Uterus (tissue), 4 donors: Measurements from ENCODE around the gene ATXN7L1. TPM values are rescaled to one million over a fixed set of nuclear protein-coding genes. Genes with fewer than 3 reads are reported as not detected.
A peak's percentile ranks its signal among the peaks of the same experiment; 100 is the strongest.

Experiments used
- DNase-seq, 2 donors: peaks; one replicate each; pipeline ENCODE4 v3.0.0-alpha.2; 2019 to 2020
- H3K27ac ChIP-seq, 2 donors: fragments of 200-600 bp; sonication (generic); 1 replicate in 1 of 2; 2 replicates in 1 of 2; pipeline ENCODE4 v1.5.1; 2016 to 2018
- H3K27me3 ChIP-seq, 2 donors: fragments of 200-600 bp; sonication (generic); one replicate each; pipeline ENCODE4 v1.5.1; 2018 to 2019; ENCODE audit warnings: control low read depth in 1 of 2
- H3K36me3 ChIP-seq, 2 donors: fragments of 200-600 bp; sonication (generic); one replicate each; pipeline ENCODE4 v1.5.1; 2019; ENCODE audit warnings: control low read depth in 1 of 2
- H3K4me1 ChIP-seq, 2 donors: fragments of 200-600 bp; sonication (generic); one replicate each; pipeline ENCODE4 v1.5.1; 2018 to 2019; ENCODE audit warnings: control low read depth in 1 of 2
- H3K4me3 ChIP-seq, 2 donors: fragments of 200-600 bp; sonication (generic); 1 replicate in 1 of 2; 2 replicates in 1 of 2; pipeline ENCODE4 v1.5.1; 2018 to 2019; ENCODE audit warnings: mild to moderate bottlenecking in 1 of 2
- H3K9me3 ChIP-seq, 2 donors: fragments of 200-600 bp; sonication (generic); one replicate each; pipeline ENCODE4 v1.5.1; 2019; ENCODE audit warnings: control low read depth in 1 of 2
- POLR2A ChIP-seq, 2 donors: fragments of 450-650 bp; IDR thresholded peaks; one replicate each; pipeline ENCODE4 v1.6.1; 2016; ENCODE audit warnings: antibody characterized with exemption in 2 of 2, mild to moderate bottlenecking in 1 of 2, moderate library complexity in 1 of 2
- intact Hi-C: fragments of 100-400 bp; cut with DNase I; formaldehyde crosslinking; loops from one replicate; pipeline ENCODE4 v1.15.1; 2023; ENCODE audit warnings: low total_unique reads
- total RNA-seq, 4 donors: library from RNA; depleted of rRNA in 3 of 4; stranded (reverse); fragments of >200 nt in 3 of 4; gene quantifications; one replicate each; pipeline versions ENCODE4 v1.1.0 to v1.2.4, GENCODE V29; 2014 to 2023
- TF ChIP-seq, protein P1 (sequence below), 4 experiments: fragments of 200-600 bp in 2 of 4; fragments of 450-650 bp in 2 of 4; sonication (generic) in 2 of 4; IDR thresholded peaks; one replicate each; pipeline ENCODE4 v1.5.1; 2016 to 2019; ENCODE audit warnings: antibody characterized with exemption in 4 of 4, mild to moderate bottlenecking in 2 of 4, moderate library complexity in 1 of 4
- donor health status: DM: yes; HTN: yes; CAD: no.

Gene ATXN7L1
- total RNA-seq, 4 donors from 2014 or later: 4.4 to 22.4 (median 11.0) TPM

DNA sequence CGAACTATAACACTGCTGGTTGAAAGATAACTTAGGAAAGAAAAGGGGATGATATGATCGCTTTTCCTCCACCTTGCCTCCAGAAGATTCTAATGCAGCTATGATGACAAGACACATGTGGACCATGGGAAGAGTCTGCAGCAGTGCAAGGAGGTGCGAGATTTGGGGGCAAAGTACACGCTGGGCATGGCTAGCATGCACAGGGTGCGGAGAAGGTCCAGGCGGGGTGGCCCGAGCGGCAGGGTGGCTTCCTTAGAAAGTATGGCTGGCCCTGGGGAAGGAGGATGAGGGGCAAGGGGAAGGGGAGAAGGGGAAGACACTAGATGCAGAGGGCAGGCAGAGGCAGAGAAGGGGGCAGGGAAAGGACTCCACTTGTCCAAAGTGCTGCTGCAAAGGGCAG is 15.6 kb downstream of the ATXN7L1 start:
- intact Hi-C loops: no loop called here
- TF ChIP-seq POLR2A (IDR thresholded peaks at IDR 0.05): no peak
- TF ChIP-seq, protein P1, sequence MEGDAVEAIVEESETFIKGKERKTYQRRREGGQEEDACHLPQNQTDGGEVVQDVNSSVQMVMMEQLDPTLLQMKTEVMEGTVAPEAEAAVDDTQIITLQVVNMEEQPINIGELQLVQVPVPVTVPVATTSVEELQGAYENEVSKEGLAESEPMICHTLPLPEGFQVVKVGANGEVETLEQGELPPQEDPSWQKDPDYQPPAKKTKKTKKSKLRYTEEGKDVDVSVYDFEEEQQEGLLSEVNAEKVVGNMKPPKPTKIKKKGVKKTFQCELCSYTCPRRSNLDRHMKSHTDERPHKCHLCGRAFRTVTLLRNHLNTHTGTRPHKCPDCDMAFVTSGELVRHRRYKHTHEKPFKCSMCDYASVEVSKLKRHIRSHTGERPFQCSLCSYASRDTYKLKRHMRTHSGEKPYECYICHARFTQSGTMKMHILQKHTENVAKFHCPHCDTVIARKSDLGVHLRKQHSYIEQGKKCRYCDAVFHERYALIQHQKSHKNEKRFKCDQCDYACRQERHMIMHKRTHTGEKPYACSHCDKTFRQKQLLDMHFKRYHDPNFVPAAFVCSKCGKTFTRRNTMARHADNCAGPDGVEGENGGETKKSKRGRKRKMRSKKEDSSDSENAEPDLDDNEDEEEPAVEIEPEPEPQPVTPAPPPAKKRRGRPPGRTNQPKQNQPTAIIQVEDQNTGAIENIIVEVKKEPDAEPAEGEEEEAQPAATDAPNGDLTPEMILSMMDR (IDR thresholded peaks at IDR 0.05): no peak
- no peak overlapping the region for H3K27ac ChIP-seq

DNA sequence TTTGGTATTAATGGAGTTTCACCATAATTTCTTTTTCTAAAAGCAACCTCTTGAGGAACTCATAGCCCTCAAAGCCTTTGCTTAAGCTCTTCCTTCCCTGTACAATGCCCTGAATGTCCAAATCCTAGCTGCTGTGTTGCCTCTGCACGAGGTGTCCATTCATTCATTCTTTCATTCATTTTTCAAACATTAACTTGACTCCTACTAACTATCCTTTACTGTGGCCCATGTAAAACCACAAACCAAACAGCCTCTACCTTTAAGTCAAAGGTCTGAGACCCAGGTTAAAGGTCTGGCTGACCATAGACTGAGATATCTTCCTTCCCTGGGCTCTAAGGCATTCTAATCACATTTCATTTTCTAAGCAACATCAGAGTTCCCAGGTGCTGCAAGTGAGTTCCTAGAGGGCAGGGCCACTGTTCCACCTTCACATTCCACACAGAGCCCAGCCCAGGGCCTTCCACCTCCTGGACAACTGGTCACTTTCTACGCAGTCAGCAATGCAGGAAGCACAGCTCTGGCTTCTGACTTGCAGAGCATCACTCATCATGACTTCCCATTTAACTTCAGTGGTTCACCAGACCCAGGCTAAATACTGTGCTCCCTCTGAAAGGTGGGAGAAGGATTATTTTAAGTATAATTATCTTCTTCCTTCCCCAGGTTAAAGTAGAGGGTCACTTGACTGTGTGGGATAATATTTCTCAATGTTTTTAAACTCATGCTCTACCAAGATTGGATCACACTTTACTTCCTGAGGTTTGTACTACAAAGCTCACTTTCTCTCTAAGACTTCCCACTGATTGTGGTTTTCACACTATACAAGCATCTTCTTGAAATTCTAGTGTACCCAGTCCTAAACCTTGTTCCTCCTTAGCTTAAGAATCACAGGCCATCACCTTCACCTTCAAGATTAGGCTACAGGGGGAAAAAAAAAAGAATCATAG is 19.1 kb downstream of the ATXN7L1 start:
- intact Hi-C loops: no loop called here
- Histone ChIP-seq H3K9me3 (no peaks in the 10 kb centered on the region), H3K4me3 (no peak overlapping the region), H3K27ac (no peak overlapping the region), H3K4me1 (peaks cover 0 to 6% of the 10 kb centered on the region in 2 donors), H3K36me3 (no peaks in the 10 kb centered on the region), H3K27me3 (no peaks in the 10 kb centered on the region)
- no peak for DNase-seq
- no peak for TF ChIP-seq POLR2A (IDR thresholded peaks at IDR 0.05)
- TF ChIP-seq, protein P1 (IDR thresholded peaks at IDR 0.05): no peak

More for the DNA sequence above, 15.6 kb downstream of the ATXN7L1 start:
- no peak for DNase-seq
- no peak overlapping the region for H3K4me3 ChIP-seq
- no peaks in the 10 kb centered on the region for H3K36me3 ChIP-seq
- H3K9me3 ChIP-seq: no peaks in the 10 kb centered on the region
- H3K4me1 ChIP-seq: no peaks in the 10 kb centered on the region
- H3K27me3 ChIP-seq: no peaks in the 10 kb centered on the region

DNA sequence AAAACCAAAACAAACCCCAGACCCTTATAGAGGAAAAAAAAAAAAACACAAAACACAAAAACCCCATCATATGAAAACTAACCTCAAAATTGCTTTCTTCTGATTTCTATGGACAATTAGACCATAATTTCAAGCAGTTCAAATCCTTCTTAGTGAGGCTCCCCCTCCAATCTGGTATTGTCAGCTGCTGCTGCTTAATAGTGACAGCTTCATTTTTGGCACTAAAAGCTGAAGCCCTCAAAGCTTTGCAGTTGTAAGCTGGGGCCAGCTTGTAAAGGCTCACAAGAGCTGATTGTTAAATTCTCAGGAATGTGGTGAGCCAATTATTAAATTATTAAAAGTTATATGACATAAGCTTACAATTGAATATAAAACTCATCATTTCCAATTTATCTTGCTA is 21.9 kb downstream of the ATXN7L1 start:
- H3K27ac ChIP-seq: peak overlapping the region; percentile 45 to 77
- no peak for DNase-seq
- no peaks in the 10 kb centered on the region for H3K36me3 ChIP-seq
- TF ChIP-seq, protein P1 (IDR thresholded peaks at IDR 0.05): no peak
- no peak for TF ChIP-seq POLR2A (IDR thresholded peaks at IDR 0.05)
- H3K4me3 ChIP-seq: no peak overlapping the region
- H3K9me3 ChIP-seq: no peaks in the 10 kb centered on the region
- intact Hi-C loops: no loop called here
- H3K27me3 ChIP-seq: no peaks in the 10 kb centered on the region
- H3K4me1 ChIP-seq: peaks cover 0 to 6% of the 10 kb centered on the region in 2 donors

DNA sequence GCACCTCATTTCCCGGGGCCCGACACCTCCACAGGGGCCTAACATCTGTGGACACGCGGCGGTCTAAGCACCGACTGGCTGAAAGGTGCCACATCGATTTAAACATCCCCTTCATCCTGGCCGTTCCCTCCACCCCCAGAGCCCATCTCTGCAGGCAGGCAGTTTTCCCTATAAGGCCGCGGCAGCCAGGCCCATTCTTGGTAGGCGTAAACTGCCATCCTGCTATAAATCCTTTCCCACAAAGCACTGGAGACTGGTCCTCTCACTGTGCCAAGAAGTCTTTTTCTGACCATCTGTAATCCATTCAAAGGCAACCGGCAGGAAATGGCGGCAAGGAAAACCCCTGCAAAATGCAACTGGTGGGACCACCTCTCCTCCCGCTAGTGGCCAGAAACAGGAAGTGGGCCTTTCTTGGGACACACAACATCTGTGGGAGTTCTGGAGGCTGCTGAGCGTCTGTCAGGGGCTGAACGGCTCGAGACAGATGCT is 22.4 kb downstream of the ATXN7L1 start:
- H3K36me3 ChIP-seq: no peaks in the 10 kb centered on the region
- no peaks in the 10 kb centered on the region for H3K9me3 ChIP-seq
- intact Hi-C loops: no loop called here
- peak in 1 of 2 donors; percentile 33 for DNase-seq
- no peaks in the 10 kb centered on the region for H3K27me3 ChIP-seq
- peak overlapping the region; percentile 45 to 77 for H3K27ac ChIP-seq
- H3K4me3 ChIP-seq: peak overlapping the region in 1 of 2 donors; percentile 31
- peaks cover 0 to 6% of the 10 kb centered on the region in 2 donors for H3K4me1 ChIP-seq
- no peak for TF ChIP-seq POLR2A (IDR thresholded peaks at IDR 0.05)
- TF ChIP-seq, protein P1 (IDR thresholded peaks at IDR 0.05): peak in 2 of 4 experiments; percentile 11

DNA sequence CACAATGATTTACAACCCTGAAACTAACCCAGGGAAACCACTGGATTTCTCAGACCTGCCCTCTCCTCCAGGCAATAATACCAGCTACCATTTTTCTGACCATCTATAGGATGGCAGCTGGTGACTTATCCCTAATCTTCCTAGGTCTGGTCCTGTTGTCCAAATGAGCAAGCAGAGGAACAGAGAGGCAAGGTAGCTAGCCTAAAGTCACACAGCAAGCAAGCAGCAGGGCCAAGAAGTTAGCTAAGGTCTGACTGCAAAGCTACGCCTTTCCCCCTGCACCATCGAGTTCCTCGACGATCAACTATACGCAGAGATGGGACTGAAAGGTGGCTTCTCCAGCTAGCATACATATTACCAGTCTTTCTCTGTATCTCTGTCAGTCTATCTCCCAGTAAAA is 25.3 kb downstream of the ATXN7L1 start:
- Histone ChIP-seq H3K27ac (no peak overlapping the region), H3K27me3 (no peaks in the 10 kb centered on the region), H3K4me3 (no peak overlapping the region), H3K9me3 (no peaks in the 10 kb centered on the region), H3K4me1 (peaks cover 0 to 6% of the 10 kb centered on the region in 2 donors), H3K36me3 (no peaks in the 10 kb centered on the region)
- intact Hi-C loops: no loop called here
- DNase-seq: no peak
- TF ChIP-seq POLR2A (IDR thresholded peaks at IDR 0.05): no peak
- TF ChIP-seq, protein P1 (IDR thresholded peaks at IDR 0.05): no peak
